Cardiac septum (tissue), 1 donor: ENCODE data around the gene CNIH3. TPM values are rescaled to one million over a fixed set of nuclear protein-coding genes. Genes with fewer than 3 reads are reported as not detected.

ENCODE experiments used
- DNase-seq: peaks from one replicate; pipeline ENCODE4 v3.0.0-alpha.2; 2020; ENCODE audit warnings: low spot score
- intact Hi-C: fragments of 100-400 bp; cut with DNase I; formaldehyde crosslinking; loops from one replicate; pipeline ENCODE4 v1.14.0; 2022
- total RNA-seq: library from RNA; stranded (reverse); fragmentation: NEBNext Ultra II Directional; extraction: Animal tissue kit (Norgen Biotek cat#: 25700); gene quantifications from one replicate; pipeline ENCODE4 v1.2.1, GENCODE V29; 2021
- donor health status: DM: no; HTN: no; CAD: no.

Gene CNIH3
- total RNA-seq, 1 donor from 2014 or later, result 1.4 TPM

GRCh38 chr1:224757508-224757907, 141.4 kb downstream of the CNIH3 start:
- intact Hi-C loops, result no loop called here
- DNase-seq, result no peak

- no peak for DNase-seq
- intact Hi-C loops, result no loop called here
Observed at GRCh38 chr1:224759135-224759534, 143.0 kb downstream of the CNIH3 start.

GRCh38 chr1:224759681-224760091, 143.6 kb downstream of the CNIH3 start:
- DNase-seq, result no peak
- intact Hi-C loops, result no loop called here

- DNase-seq, result no peak
- intact Hi-C loops, result no loop called here
Observed at GRCh38 chr1:224760163-224760562, 144.0 kb downstream of the CNIH3 start.

- no peak for DNase-seq
- intact Hi-C loops, result no loop called here
Observed at GRCh38 chr1:224761245-224761644, 145.1 kb downstream of the CNIH3 start.

- no peak for DNase-seq
- intact Hi-C loops, result no loop called here
Observed at GRCh38 chr1:224762046-224762445, 145.9 kb downstream of the CNIH3 start.

GRCh38 chr1:224762701-224763100, 146.6 kb downstream of the CNIH3 start:
- intact Hi-C loops, result no loop called here
- no peak for DNase-seq

- no peak for DNase-seq
- intact Hi-C loops, result no loop called here
Observed at GRCh38 chr1:224763126-224763775, 147.1 kb downstream of the CNIH3 start.

- intact Hi-C loops, result no loop called here
- no peak for DNase-seq
Observed at GRCh38 chr1:224766266-224766665, 150.1 kb downstream of the CNIH3 start.

GRCh38 chr1:224767031-224767430, 150.9 kb downstream of the CNIH3 start:
- intact Hi-C loops, result no loop called here
- no peak for DNase-seq

GRCh38 chr1:224767676-224768075, 151.6 kb downstream of the CNIH3 start:
- no peak for DNase-seq
- intact Hi-C loops, result no loop called here

GRCh38 chr1:224768971-224769370, 152.9 kb downstream of the CNIH3 start:
- no peak for DNase-seq
- intact Hi-C loops, result no loop called here

- DNase-seq, result no peak
- intact Hi-C loops, result no loop called here
Observed at GRCh38 chr1:224769452-224770335, 153.6 kb downstream of the CNIH3 start.

GRCh38 chr1:224770336-224770693, 154.2 kb downstream of the CNIH3 start:
- DNase-seq, result no peak
- intact Hi-C loops, result no loop called here

GRCh38 chr1:224773646-224774045, 157.5 kb downstream of the CNIH3 start:
- intact Hi-C loops, result no loop called here
- DNase-seq, result no peak

- intact Hi-C loops, result no loop called here
- no peak for DNase-seq
Observed at GRCh38 chr1:224774378-224774777, 158.3 kb downstream of the CNIH3 start.

GRCh38 chr1:224777180-224777579, 161.1 kb downstream of the CNIH3 start:
- no peak for DNase-seq
- intact Hi-C loops, result no loop called here

- intact Hi-C loops, result no loop called here
- DNase-seq, result no peak
Observed at GRCh38 chr1:224779536-224779935, 163.4 kb downstream of the CNIH3 start.

GRCh38 chr1:224780736-224781135, 164.6 kb downstream of the CNIH3 start:
- no peak for DNase-seq
- intact Hi-C loops, result no loop called here

GRCh38 chr1:224781800-224782199, 165.7 kb downstream of the CNIH3 start:
- no peak for DNase-seq
- intact Hi-C loops, result no loop called here
